ENCODE results near the gene TAF15.

Gene TAF15

GRCh38 chr17:35889818-35890773 lies 80.8 kb downstream of the TAF15 start:
- H3K36me3 ChIP-seq (replicated peaks; ENCODE audit: insufficient read depth, low read length) = no peaks in the 10 kb centered on the region
- no peak for TF ChIP-seq EZH2 (optimal IDR thresholded peaks at IDR 0.05; ENCODE audit: low read depth, low read length)
- TF ChIP-seq CTCF (IDR thresholded peaks at IDR 0.05; ENCODE audit: low read length) = no peak
- no peak for TF ChIP-seq EZH2phosphoT487 (IDR thresholded peaks at IDR 0.05; ENCODE audit: low read length)
- no peaks in the 10 kb centered on the region for H4K20me1 ChIP-seq (ENCODE audit: insufficient read depth, low read length)
- no peaks in the 10 kb centered on the region for H3F3A ChIP-seq (ENCODE audit: insufficient read depth, low read length)
- DNase-seq = no peak
- no peak overlapping the region for H3K9ac ChIP-seq (ENCODE audit: low read length)
- no peaks in the 10 kb centered on the region for H3K27me3 ChIP-seq (replicated peaks; ENCODE audit: insufficient read depth, low read length)
- H2AFZ ChIP-seq (ENCODE audit: low read length) = no peak overlapping the region
- H3K4me2 ChIP-seq (ENCODE audit: low read depth, low read length) = no peak overlapping the region
- no peaks in the 10 kb centered on the region for H3K9me3 ChIP-seq (replicated peaks; ENCODE audit: insufficient read depth, low read length)
- peaks cover 18% of the 10 kb centered on the region for H3K4me1 ChIP-seq (ENCODE audit: low read length)
- no peaks in the 10 kb centered on the region for H3K9me2 ChIP-seq (replicated peaks; ENCODE audit: insufficient read depth, low read length)
- H3K4me3 ChIP-seq (ENCODE audit: low read length) = no peak overlapping the region
- no peak overlapping the region for H3K27ac ChIP-seq (ENCODE audit: low read length)
- H3K79me2 ChIP-seq (ENCODE audit: low read length) = no peaks in the 10 kb centered on the region

- H3K9ac ChIP-seq (ENCODE audit: low read length) = no peak overlapping the region
- no peak for TF ChIP-seq EZH2phosphoT487 (IDR thresholded peaks at IDR 0.05; ENCODE audit: low read length)
- TF ChIP-seq EZH2 (optimal IDR thresholded peaks at IDR 0.05; ENCODE audit: low read depth, low read length) = no peak
- no peak for TF ChIP-seq CTCF (IDR thresholded peaks at IDR 0.05; ENCODE audit: low read length)
- H3F3A ChIP-seq (ENCODE audit: insufficient read depth, low read length) = no peaks in the 10 kb centered on the region
- H3K36me3 ChIP-seq (replicated peaks; ENCODE audit: insufficient read depth, low read length) = no peaks in the 10 kb centered on the region
- no peaks in the 10 kb centered on the region for H4K20me1 ChIP-seq (ENCODE audit: insufficient read depth, low read length)
- H3K79me2 ChIP-seq (ENCODE audit: low read length) = no peaks in the 10 kb centered on the region
- H3K9me3 ChIP-seq (replicated peaks; ENCODE audit: insufficient read depth, low read length) = no peaks in the 10 kb centered on the region
- no peak for DNase-seq
- H3K4me3 ChIP-seq (ENCODE audit: low read length) = no peak overlapping the region
- H3K9me2 ChIP-seq (replicated peaks; ENCODE audit: insufficient read depth, low read length) = no peaks in the 10 kb centered on the region
- H3K4me2 ChIP-seq (ENCODE audit: low read depth, low read length) = no peak overlapping the region
- H3K27me3 ChIP-seq (replicated peaks; ENCODE audit: insufficient read depth, low read length) = no peaks in the 10 kb centered on the region
- H2AFZ ChIP-seq (ENCODE audit: low read length) = no peak overlapping the region
- peaks cover 18% of the 10 kb centered on the region for H3K4me1 ChIP-seq (ENCODE audit: low read length)
- no peak overlapping the region for H3K27ac ChIP-seq (ENCODE audit: low read length)
Measured at GRCh38 chr17:35890774-35891155, 81.5 kb downstream of the TAF15 start.

GRCh38 chr17:35891269-35891668 lies 82.0 kb downstream of the TAF15 start:
- H3K9me3 ChIP-seq (replicated peaks; ENCODE audit: insufficient read depth, low read length) = no peaks in the 10 kb centered on the region
- H4K20me1 ChIP-seq (ENCODE audit: insufficient read depth, low read length) = no peaks in the 10 kb centered on the region
- peaks cover 18% of the 10 kb centered on the region for H3K4me1 ChIP-seq (ENCODE audit: low read length)
- no peaks in the 10 kb centered on the region for H3K9me2 ChIP-seq (replicated peaks; ENCODE audit: insufficient read depth, low read length)
- no peak overlapping the region for H3K4me3 ChIP-seq (ENCODE audit: low read length)
- no peak overlapping the region for H3K4me2 ChIP-seq (ENCODE audit: low read depth, low read length)
- H3K27me3 ChIP-seq (replicated peaks; ENCODE audit: insufficient read depth, low read length) = no peaks in the 10 kb centered on the region
- no peaks in the 10 kb centered on the region for H3K79me2 ChIP-seq (ENCODE audit: low read length)
- TF ChIP-seq EZH2 (optimal IDR thresholded peaks at IDR 0.05; ENCODE audit: low read depth, low read length) = no peak
- no peak for TF ChIP-seq EZH2phosphoT487 (IDR thresholded peaks at IDR 0.05; ENCODE audit: low read length)
- TF ChIP-seq CTCF (IDR thresholded peaks at IDR 0.05; ENCODE audit: low read length) = no peak
- H3K36me3 ChIP-seq (replicated peaks; ENCODE audit: insufficient read depth, low read length) = no peaks in the 10 kb centered on the region
- no peak overlapping the region for H3K9ac ChIP-seq (ENCODE audit: low read length)
- no peak overlapping the region for H2AFZ ChIP-seq (ENCODE audit: low read length)
- no peak for DNase-seq
- no peak overlapping the region for H3K27ac ChIP-seq (ENCODE audit: low read length)
- no peaks in the 10 kb centered on the region for H3F3A ChIP-seq (ENCODE audit: insufficient read depth, low read length)

All from MM.1S (cell line).